ENCODE data around the gene ELOVL2.
A peak's percentile ranks its signal among the peaks of the same experiment; 100 is the strongest.

The ELOVL2 gene

DNA sequence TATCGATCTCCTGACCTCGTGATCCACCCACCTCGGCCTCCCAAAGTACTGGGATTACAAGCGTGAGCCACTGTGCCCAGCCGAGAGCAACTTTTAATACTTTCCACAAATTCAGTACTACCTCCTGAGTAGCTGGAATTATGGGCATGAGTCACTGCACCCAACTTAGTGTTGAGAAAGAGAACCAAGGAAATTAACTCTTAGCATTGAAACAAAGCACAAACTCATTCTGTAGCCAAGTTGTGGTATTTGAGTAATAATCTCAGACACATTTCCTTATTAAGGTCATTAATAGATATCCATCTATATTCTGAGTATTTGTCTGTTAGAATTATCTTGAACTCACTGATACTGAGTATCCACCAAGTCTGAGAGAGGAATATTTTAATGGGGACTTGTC lies 14.3 kb upstream of the ELOVL2 start:
- TF ChIP-seq, protein P1, sequence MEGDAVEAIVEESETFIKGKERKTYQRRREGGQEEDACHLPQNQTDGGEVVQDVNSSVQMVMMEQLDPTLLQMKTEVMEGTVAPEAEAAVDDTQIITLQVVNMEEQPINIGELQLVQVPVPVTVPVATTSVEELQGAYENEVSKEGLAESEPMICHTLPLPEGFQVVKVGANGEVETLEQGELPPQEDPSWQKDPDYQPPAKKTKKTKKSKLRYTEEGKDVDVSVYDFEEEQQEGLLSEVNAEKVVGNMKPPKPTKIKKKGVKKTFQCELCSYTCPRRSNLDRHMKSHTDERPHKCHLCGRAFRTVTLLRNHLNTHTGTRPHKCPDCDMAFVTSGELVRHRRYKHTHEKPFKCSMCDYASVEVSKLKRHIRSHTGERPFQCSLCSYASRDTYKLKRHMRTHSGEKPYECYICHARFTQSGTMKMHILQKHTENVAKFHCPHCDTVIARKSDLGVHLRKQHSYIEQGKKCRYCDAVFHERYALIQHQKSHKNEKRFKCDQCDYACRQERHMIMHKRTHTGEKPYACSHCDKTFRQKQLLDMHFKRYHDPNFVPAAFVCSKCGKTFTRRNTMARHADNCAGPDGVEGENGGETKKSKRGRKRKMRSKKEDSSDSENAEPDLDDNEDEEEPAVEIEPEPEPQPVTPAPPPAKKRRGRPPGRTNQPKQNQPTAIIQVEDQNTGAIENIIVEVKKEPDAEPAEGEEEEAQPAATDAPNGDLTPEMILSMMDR (conservative IDR thresholded peaks at IDR 0.05; ENCODE audit: low read depth, low read length): no peak
- H3K4me3 ChIP-seq (ENCODE audit: low read depth, low read length): no peak overlapping the region
- no peak for DNase-seq (ENCODE audit: low read depth)

DNA sequence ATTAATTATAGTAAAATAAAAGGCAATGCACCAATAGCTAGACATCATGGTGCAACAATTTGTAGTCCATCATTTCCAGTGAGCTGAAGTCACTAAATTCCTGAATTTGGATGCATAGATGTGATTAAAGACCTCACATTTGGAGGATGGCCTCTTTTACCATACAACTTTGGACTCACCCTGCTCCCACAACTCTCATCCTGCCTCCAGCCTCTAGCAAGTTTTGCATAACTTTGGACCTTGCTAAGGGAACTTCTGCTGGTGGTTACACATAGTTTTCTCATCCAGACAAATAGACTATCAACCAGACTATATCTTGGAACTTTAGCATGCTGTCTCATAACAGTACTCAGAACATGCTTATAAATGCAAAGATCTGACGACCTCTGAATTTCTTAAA lies 12.8 kb upstream of the ELOVL2 start:
- TF ChIP-seq, protein P1 (conservative IDR thresholded peaks at IDR 0.05; ENCODE audit: low read depth, low read length): no peak
- no peak overlapping the region for H3K4me3 ChIP-seq (ENCODE audit: low read depth, low read length)
- DNase-seq (ENCODE audit: low read depth): no peak

DNA sequence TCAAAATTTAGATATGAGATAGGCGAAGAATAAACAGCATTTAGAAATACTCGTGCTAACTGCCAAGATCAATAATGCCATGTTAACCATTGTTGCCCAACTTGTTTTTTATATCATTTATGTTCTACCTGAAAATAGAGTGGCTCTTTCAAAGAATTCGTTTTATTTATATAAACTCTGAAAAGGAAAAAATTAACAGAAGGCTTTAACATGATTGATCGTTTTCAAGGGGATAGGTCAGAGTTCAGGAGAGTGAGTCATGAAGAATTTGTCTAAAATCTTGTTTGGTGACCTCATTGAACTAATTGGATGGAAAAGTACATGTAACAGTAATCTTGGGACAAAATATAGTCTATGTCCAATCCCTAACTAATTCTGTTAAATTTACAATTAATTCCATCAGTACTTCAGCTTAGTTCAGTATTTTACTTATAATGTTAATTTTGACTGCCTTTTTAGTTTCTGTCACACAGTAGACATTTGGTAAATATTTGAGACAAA lies 11.1 kb upstream of the ELOVL2 start:
- no peak overlapping the region for H3K4me3 ChIP-seq (ENCODE audit: low read depth, low read length)
- TF ChIP-seq, protein P1 (conservative IDR thresholded peaks at IDR 0.05; ENCODE audit: low read depth, low read length): no peak
- DNase-seq (ENCODE audit: low read depth): no peak

DNA sequence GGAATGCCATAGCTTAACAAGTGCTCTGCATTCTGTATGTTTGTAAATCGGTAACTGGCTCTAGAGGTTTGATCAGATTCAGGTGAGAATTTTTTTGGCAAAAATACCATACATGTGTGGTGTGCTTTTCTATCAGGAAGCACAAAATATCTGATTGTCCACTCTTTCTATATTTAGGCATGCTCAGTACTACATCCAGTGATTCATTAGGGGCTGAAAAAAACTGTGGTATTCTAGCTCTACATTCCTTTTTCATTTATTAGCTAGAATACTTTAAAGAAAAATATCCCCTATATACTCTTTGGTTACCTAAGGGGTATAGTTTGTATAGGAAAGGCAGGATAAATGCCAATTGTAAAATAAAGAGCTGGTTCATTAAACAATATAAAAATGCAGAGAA lies 10.6 kb upstream of the ELOVL2 start:
- TF ChIP-seq, protein P1 (conservative IDR thresholded peaks at IDR 0.05; ENCODE audit: low read depth, low read length): no peak
- H3K4me3 ChIP-seq (ENCODE audit: low read depth, low read length): no peak overlapping the region
- DNase-seq (ENCODE audit: low read depth): no peak

DNA sequence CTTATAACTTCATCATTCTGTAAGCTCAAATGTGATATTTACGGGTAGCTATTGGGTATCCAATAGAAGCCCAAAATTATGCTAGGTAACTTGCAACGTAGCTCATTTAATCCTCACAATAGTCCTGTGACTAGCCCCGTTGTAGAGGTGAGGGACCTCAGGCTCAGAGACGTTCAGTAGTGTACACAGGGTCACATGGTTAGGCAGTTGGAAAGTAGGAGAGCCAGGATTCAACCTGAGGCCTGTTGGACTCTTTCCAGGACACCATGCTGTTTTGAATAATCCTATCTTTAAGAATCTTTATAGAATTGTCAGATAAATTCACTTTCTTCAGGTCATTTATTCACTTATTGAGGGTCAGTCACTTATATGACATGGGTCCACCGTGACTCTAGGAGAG lies 9.2 kb upstream of the ELOVL2 start:
- DNase-seq (ENCODE audit: low read depth): no peak
- no peak overlapping the region for H3K4me3 ChIP-seq (ENCODE audit: low read depth, low read length)
- TF ChIP-seq, protein P1 (conservative IDR thresholded peaks at IDR 0.05; ENCODE audit: low read depth, low read length): no peak

DNA sequence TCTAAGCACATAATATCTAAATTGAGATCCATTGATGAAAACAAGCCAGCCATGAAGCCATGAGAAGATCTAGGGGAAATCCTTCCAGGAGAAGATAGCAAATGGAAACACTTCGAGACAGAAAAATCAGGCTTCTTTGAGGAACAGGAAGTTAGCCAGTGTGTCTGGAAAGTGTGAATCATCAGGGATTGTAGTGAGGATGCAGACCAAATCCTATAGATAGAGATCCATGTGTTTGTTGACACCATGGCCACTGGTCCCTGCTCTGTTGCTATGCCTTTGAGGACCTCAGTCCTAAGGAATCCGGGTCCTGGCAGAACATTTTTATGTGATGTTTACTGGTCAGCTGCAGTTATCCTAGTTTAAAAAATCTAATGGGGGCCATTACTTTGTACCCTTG lies 6.6 kb upstream of the ELOVL2 start:
- DNase-seq (ENCODE audit: low read depth): peak; percentile 46
- no peak overlapping the region for H3K4me3 ChIP-seq (ENCODE audit: low read depth, low read length)
- TF ChIP-seq, protein P1 (conservative IDR thresholded peaks at IDR 0.05; ENCODE audit: low read depth, low read length): no peak

DNA sequence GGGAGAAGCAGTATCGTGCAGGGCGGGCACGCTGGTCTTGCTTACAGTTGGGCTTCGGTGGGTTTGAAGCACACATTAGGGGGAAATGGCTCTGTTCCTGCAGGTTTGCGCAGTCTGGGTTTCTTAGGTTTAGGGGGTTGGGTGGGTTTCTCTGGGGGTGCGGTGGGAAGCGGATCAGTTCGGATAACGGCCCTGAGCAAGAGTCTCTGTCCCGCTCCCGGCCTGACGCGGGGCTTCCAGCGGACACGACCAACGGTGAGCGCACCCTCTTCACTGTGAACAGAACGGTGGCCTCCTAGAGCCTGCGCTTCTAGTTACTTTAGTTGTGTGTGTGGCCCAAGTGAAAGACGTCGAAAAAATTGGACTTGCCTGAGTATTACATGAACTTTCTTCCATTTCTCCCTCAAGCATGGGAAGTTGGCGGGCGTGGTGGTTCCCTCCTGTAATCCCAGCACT lies 635 bp upstream of the ELOVL2 start:
- H3K4me3 ChIP-seq (ENCODE audit: low read depth, low read length): peak overlapping the region; percentile 56
- TF ChIP-seq, protein P1 (conservative IDR thresholded peaks at IDR 0.05; ENCODE audit: low read depth, low read length): no peak
- no peak for DNase-seq (ENCODE audit: low read depth)

Data from choroid plexus epithelial cell (primary cell).